GM19238 (cell line): ENCODE results near the gene GPR6.

Source experiments
- DNase-seq: peaks from one replicate; pipeline ENCODE4 v3.0.0; 2011; ENCODE audit warnings: low spot score; ENCODE audit not compliant: insufficient read length

GPR6 gene

GRCh38 chr6:109999740-110000139, 21.6 kb downstream of the GPR6 start:
- no peak for DNase-seq

- DNase-seq: no peak
Measured at GRCh38 chr6:110002676-110003075, 24.6 kb downstream of the GPR6 start.

DNA sequence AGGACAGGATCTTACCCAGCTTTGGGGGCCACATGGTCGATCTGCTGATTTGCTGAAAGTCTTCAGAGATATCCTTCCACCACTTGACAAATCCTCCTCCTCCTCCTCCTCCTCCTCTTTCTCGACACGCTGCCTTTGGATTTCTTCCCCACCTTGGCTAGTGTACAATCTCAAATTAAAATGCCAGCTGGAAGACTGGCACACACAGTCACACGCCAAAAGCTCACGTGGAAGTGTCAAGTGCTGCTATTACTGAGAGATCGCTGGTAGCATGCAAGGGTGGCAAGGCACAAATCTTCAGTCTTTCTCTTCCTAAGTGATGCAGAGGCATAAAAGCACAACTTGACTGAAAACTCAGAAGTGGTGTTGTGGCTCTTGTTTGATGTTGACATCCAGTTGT, 35.3 kb downstream of the GPR6 start:
- DNase-seq: no peak

- no peak for DNase-seq
Measured at GRCh38 chr6:110015206-110015605, 37.1 kb downstream of the GPR6 start.

DNA sequence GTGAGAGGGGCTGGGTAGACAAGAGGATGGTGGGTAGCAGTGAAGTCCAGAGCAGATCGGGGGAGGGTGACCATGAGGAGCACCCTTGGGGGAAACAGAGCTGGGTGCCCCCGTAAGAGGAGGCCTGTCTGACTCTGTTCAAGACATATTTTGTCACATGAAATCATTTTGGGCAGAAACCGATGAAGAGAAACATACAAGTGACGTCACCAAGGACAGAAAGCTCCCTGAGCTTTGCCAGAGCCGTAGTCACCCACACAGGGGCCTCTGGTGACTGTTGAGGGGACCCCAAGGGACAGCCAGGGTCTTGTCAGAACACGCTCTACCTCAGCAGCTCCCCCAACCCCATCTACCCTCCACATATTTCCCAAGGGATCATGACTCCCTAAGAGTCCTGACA, 39.2 kb downstream of the GPR6 start:
- no peak for DNase-seq

GRCh38 chr6:110017946-110018345, 39.8 kb downstream of the GPR6 start:
- DNase-seq: no peak

DNA sequence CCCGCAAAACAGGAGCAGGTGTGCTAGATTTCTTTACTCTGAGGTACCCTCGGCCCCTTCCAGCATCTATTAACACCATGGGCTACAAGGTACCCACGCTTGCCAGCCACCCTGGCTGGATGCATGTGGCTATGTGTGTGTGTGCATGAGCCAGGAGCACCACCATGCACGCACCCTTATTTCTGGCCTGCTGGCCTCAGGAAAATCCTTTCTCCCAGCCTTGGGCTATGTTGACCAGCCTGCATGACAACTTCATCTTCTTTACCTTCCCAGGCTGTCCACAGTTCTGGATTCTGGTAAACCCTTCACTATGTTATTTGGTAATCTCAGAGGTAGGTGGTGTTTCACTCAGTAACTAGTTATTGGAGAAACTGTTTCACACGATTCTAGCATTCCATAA, 40.4 kb downstream of the GPR6 start:
- DNase-seq: no peak

GRCh38 chr6:110020888-110021287, 42.8 kb downstream of the GPR6 start:
- DNase-seq: no peak

- DNase-seq: no peak
Measured at GRCh38 chr6:110029144-110029543, 51.0 kb downstream of the GPR6 start.
